Tibial nerve (tissue), 4 donors: Measurements from ENCODE around the gene VENTX.

Experiments used
- CTCF ChIP-seq, 5 experiments: fragments of 200-600 bp in 3 of 5; fragments of 450-650 bp in 2 of 5; sonication (generic) in 3 of 5; IDR thresholded peaks; one replicate each; pipeline ENCODE4 v1.5.1; 2016 to 2019; ENCODE audit warnings: antibody characterized with exemption in 5 of 5, mild to moderate bottlenecking in 3 of 5, moderate library complexity in 2 of 5
- EP300 ChIP-seq, 2 donors: sonication (generic); formaldehyde crosslinking; IDR thresholded peaks; one replicate each; pipeline ENCODE4 v1.6.1; 2017; ENCODE audit warnings: antibody characterized with exemption in 2 of 2, mild to moderate bottlenecking in 1 of 2
- POLR2A ChIP-seq, 2 donors: fragments of 450-650 bp; IDR thresholded peaks; one replicate each; pipeline ENCODE4 v1.6.1; 2017; ENCODE audit warnings: antibody characterized with exemption in 2 of 2, mild to moderate bottlenecking in 2 of 2, moderate library complexity in 2 of 2

GRCh38 chr10:133272301-133272963, 34.8 kb downstream of the VENTX start:
- no peak for TF ChIP-seq CTCF (IDR thresholded peaks at IDR 0.05)
- TF ChIP-seq POLR2A (IDR thresholded peaks at IDR 0.05) = no peak
- TF ChIP-seq EP300 (IDR thresholded peaks at IDR 0.05) = no peak
